HG03342 (cell line): ENCODE measurements around the gene CNR2.
"Not testable (repeated sequence)": the region's sequence is repeated elsewhere in the genome, so short reads cannot be mapped to it uniquely, and the experiment has no call there.

ENCODE experiments used
- ATAC-seq: cut with Tn5 transposase; IDR thresholded peaks from one replicate; pipeline ENCODE4 v1.9.1; 2021; ENCODE audit warnings: mild to moderate bottlenecking, moderate library complexity; ENCODE audit not compliant: unreplicated experiment

Gene CNR2

GRCh38 chr1:23913212-23913880 lies at the start of gene CNR2:
TSS of gene CNR2 (minus strand) at chr1:23913362. CDS start at chr1:23875617, 37,745 bp downstream.
- no peak for ATAC-seq

DNA sequence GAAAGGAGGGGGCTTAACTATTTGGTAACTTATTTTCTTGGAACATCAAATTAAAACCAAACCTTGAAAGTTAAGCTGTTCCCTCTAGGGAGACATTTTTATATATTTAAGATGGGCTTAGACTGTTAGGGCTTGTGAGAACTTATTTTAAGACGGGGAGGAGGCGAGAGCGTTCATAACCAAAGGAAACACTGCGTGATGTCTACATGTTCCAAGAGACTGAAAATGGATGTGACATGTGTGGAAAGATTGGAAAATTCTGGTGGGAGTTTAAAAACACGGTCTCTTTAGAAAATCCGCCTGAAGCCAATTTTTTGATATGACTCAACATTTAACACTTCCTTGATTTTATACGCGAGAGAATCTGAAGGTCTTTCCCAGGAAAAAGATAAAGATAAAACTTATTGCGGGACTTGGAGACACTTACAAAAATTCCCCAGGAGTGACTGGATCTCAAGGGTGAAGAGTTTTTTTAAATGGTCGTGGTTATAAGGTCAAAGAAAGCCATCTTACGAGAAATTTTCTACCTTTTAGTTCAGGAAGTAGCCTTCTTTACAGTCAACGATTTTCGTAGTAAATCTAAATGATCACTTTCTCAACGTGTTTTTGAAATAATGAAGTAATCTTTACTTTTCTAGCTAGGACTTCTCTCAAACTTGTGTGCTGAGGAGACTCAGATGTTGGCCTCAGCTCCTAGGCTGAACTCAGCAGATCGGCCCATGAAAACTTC lies 47.3 kb upstream of the CNR2 start:
- ATAC-seq = no peak

DNA sequence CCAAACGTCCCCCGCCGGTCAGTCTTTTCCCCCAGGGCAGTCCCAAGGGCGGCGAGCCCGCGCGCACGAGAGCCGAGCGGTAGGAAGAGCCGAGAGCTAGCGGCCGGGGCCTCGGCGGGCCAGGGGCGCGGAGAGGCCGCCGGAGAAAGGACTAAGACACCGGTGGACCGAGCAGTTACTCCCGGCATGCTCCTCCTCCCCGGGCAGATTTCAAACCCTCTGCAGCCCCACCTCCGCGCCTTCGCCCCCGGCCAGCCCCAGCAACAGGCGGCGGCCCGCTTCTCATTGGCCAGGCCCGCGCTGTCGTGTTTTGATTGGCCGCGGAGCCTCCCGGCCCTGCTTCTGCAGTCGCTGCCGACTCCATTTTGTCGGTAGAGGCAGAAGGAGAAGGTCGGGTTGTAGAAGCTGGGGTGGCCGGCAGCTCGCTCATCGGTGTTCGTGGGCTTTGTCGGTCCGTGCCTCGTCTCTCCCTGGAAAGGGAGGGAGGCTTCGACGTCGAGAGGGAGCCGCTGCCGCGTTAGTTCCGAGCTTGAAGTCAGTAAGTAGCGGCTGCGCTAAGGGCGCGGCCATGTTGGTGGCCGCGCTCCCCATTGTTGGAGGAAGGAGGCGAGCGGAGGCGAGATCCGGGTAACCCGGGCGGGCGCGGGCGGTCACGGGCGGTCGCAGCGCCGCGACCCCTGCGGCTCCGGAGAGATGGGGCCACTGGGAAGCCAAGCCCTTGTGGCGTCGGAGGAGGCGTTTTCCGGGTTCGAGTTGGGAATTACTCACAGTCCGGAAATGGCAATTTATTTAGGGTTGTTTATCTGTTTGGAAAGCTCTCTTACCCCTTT lies 46.5 kb upstream of the CNR2 start, which contains the start of gene PNRC2:
PNRC2 (plus strand) TSS at position 368 of the 830 bp plus-strand sequence. CDS start 1,630 bp downstream, outside the sequence.
- ATAC-seq = peak; percentile 77

DNA sequence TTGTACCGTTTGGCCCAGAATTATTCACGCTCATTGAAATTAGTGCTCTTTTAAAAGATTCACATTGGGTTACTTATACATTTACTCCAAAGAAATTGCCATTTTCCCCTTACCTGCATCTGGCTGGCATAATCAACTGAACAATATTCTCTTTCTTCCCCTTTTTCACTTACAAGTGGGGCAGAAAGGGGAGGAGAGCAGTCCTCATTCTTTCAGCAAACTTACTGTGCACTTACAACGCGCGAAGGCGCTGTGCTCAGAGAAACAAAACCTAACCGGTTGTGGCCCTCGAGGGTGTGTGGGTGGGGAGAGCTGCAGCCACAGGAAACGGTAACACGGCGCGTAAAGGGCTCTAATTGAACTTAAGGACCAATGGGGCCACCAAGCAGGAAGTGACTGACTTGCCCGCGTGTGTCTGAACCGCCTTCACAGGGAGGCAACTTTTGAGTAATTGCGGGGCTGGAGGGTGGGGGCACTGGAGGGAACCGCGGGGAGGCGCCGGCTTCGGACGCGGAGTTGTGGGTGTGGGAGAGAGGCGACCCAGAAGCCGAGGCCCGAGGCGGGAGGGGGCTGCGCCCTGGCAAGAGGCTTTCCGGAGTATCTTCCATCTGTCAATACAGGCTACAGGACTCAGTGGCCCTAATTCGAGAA lies 45.8 kb upstream of the CNR2 start:
- ATAC-seq = peak; percentile 63

DNA sequence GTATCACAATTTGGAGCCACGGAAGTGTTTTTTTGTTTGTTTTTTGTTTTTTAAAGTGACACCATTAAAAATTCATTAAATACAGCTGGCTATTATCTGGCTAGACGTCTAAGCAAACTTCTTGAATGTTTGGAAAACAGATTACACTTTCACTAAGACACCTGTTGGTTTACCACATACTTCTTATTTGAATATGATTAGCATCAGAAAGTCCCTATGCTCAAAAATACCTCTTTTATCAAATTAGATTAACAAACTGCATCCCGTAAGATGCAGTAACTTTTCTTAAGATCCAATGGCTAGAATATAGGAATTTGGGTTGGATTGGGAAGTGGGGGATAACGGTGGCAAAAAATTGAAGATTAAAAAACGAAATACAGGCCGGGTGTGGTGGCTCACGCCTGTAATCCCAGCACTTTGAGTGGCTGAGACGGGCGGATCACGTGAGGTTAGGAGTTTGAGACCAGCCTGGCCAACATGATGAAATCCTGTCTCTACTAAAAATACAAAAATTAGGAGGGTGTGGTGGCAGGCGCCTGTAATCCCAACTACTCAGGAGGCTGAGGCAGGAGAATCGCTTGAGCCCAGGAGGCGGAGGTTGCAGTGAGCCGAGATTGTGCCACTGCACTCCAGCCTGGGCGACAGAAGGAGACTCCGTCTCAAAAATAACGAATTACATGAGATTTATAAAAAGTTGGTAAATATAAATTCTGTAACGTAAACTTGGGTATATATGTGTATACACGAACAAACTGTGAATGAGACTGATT lies 45.1 kb upstream of the CNR2 start:
- ATAC-seq = not testable (repeated sequence)

- ATAC-seq = no peak
Observed at GRCh38 chr1:23957096-23957495, 43.9 kb upstream of the CNR2 start.

DNA sequence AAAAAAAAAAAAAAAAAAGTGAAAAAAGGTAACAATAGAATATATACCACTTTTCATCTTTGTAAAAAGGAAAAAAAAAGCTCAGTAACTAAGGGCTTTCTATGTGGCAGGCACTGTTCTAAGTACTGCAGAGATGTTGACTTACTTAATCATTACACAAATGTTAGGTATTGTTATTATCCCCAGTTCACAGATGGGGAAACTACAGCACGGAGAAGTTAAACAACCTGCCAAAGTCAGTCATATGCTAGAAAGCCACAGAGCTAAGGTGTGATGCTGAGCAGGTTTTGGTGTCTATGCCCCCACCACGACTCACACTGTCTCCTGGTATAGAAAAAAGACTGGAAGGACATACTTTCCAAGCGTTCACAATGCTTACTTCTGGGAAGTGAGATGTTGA lies 39.9 kb upstream of the CNR2 start:
- no peak for ATAC-seq

- ATAC-seq = no peak
Observed at GRCh38 chr1:23947366-23947765, 34.2 kb upstream of the CNR2 start.

GRCh38 chr1:23936481-23937176 lies 23.5 kb upstream of the CNR2 start:
- ATAC-seq = no peak

- no peak for ATAC-seq
Observed at GRCh38 chr1:23931491-23931880, 18.3 kb upstream of the CNR2 start.

DNA sequence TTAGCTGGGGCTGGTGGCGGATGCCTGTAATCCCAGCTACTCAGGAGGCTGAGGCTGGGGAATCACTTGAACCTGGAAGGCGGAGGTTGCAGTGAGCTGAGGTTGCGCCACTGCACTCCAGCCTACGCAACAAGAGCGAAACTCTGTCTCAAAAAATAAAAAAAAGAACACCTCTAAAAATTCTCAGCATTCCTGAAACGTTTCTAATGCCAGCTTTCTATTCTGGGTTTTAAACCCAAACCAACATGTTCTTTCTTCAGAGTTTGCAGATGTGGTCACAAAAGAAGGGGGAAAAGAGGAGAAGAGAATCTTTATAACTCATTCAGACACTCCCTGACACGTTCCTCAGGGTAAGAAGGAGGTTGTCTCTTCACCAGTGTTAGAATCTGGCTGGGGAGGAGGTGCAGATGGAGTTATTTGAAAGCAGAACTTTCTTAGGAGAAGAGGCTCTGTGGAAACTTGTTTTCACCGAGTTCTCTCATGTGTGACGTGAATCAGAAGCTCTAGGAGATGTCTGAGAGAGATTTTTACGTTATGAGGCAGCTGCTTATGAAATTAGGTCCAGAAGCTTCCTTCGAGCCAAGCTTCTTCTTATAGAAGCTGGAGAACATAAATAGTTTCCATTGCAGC lies 17.8 kb upstream of the CNR2 start:
- no peak for ATAC-seq

- ATAC-seq = no peak
Observed at GRCh38 chr1:23930270-23930669, 17.1 kb upstream of the CNR2 start.

- no peak for ATAC-seq
Observed at GRCh38 chr1:23928789-23929188, 15.6 kb upstream of the CNR2 start.

DNA sequence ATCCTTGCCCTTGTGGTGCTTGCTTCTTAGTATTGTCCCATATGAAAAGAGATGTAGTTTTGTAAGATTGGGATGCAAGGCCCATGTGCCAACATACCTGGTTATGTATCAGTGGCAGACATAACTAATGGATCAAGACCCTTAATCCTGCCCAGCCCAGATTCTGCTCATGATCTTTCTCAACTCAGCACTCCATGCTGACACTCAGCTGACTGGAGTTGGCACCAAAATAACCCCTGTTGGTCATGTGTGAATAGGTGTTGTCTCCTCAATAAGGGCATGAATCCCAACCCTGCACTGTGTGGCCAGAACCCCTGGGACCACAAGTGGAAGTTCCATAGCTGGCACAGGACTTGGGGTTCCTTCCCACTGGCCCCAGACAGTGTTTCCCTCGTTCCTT lies 13.9 kb upstream of the CNR2 start:
- ATAC-seq = no peak

GRCh38 chr1:23925279-23925678 lies 12.1 kb upstream of the CNR2 start:
- ATAC-seq = no peak

DNA sequence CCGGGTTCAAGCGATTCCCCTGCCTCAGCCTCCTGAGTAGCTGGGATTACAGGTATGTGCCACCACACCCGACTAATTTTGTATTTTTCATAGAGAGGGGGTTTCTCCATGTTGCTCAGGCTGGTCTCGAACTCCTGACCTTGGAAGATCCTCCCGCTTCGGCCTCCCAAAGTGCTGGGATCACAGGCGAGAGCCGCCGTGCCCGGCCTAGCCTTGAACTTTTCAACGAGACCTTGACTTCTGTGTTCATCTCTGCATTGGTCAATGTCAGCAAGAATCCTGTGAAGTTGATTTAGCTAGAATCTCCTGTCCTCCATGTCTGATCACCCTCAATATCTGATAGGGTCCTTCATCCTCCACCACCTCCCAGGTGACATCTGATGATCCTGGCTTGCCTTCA lies 11.4 kb upstream of the CNR2 start:
- ATAC-seq = no peak

GRCh38 chr1:23923592-23924499 lies 10.7 kb upstream of the CNR2 start:
- ATAC-seq = no peak

DNA sequence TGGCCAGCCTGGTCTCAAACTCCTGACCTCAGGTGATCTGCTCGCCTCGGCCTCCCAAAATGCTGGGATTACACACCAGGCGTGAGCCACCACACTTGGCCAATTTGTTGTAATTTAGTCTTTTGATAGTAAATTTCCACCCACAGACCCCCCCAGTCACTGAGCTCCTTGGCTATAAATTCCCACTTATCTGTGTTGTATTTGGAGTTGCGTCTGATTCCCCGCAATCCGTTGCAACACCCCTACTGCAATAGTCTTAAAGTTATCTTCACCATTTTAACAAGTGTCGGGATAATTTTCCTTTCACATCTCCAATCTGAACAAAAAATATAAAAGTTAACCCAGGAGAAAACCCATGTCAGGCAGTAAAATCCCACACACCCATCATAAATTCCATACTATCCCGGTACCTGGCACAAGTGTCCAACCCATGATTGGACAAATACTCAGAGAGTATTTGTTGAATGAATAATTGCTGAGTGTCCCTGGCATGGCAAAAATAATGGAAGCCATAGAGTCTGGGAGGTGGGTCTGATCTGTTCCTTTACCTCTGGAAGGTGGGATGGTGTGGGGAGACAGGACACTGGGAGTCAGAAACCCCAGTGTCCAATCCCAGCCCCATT lies 9.3 kb upstream of the CNR2 start:
- ATAC-seq = no peak
